NCI-H526 (cell line): ENCODE measurements around the gene KRT34.
"Not testable (repeated sequence)": the region's sequence is repeated elsewhere in the genome, so short reads cannot be mapped to it uniquely, and the experiment has no call there.

Experiments
- DNase-seq, 2 experiments: peaks; one replicate each; lab custom pipeline; 2025; lab: John Stamatoyannopoulos, UW

The KRT34 gene

GRCh38 chr17:41366070-41366469 is 16.0 kb downstream of the KRT34 start:
- DNase-seq = no peak

DNA sequence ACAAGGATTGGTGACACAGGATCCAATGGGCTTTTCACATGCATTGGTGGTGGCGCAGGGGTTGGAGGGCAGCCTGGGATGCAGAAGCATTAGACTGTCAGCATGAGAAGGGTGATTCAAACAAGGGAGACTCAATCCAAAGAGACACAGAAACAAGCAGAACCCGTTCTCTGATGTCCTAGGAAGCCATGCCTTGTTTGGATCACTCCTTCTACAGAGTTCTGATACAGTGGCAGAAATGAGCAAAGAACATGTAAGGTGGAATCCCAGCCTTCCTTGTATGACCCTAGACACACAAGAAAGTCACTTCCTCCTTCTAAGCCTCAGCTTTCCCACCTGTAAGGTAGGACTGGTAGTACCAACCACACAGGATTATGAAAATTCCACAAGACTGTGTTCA is 18.2 kb downstream of the KRT34 start:
- no peak for DNase-seq

- DNase-seq = no peak
Observed at GRCh38 chr17:41360296-41360995, 21.7 kb downstream of the KRT34 start.

- DNase-seq = no peak
Observed at GRCh38 chr17:41354536-41354935, 27.6 kb downstream of the KRT34 start.

GRCh38 chr17:41352597-41353366 is 29.3 kb downstream of the KRT34 start:
- DNase-seq = no peak

GRCh38 chr17:41351177-41351576 is 30.9 kb downstream of the KRT34 start:
- DNase-seq = no peak

DNA sequence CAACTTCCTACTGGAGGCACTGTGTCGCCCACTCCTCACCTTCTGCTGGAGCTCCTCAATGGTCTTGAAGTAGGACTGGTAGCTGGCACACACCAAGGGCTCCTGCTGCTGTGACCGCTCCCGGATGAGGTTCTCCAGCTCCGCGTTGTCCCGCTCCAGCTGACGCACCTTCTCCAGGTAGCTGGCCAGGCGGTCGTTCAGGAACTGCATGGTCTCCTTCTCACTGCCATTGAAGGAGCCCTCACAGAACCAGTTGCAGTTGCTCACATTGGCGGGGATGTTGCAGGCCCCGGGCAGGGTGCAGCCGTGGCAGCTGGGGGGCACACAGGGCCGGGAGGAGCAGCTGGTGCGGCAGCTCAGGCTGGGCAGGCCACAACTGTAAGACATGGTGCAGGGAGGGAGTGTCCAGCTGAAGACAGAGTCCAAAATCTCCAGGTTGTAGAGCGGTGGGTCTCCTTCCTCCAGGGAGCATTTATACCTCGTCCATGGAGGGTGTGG is 31.7 kb downstream of the KRT34 start, which contains the start of gene KRT33A:
KRT33A (minus strand) TSS at position 448 of the 498 bp plus-strand sequence; CDS start at position 387, 61 bp downstream.
- DNase-seq = peak in 1 of 2 experiments; percentile 58

DNA sequence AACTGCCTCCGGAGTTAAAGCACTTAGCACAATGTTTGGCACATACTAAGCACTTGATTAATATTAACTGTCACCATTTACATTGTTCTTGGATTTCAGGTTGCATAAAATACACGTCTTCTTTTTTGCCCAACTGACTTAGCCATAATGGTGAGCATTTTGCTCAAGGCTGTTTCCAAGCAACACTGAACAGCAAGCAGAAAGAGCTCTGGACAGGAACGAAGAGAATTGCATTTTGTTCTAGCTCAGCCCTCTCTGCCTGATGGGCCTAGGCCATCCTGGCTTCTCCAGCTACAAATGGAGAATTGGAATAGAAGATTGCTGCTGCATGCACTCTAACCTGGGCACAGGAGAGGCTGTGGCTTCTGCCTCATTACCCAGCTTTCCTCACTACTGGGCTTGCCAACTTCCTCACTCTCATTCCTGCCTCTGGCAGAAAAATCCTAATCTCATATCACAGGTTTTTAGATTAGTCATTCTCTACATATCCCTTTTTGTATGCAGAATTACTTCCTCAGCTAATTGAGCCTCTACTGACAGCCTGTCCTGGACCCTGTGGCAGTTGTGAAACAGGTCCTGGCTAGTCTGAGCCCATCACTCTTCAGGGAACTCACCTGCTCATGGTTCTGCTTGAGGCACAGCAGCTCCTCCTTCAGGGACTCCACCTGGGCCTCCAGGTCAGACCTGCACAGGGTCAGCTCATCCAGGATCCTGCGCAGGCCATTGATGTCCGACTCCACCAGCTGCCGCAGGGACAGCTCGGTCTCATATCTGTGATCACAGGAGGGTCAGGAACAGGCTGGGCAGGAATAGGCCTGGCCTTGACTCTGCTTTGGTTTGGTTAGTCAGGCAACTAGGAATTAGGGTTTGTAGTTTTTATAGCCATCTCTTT is 34.0 kb downstream of the KRT34 start:
- DNase-seq = no peak

- not testable (repeated sequence) for DNase-seq
Observed at GRCh38 chr17:41346421-41346820, 35.7 kb downstream of the KRT34 start.

- no peak for DNase-seq
Observed at GRCh38 chr17:41345992-41346391, 36.1 kb downstream of the KRT34 start.

DNA sequence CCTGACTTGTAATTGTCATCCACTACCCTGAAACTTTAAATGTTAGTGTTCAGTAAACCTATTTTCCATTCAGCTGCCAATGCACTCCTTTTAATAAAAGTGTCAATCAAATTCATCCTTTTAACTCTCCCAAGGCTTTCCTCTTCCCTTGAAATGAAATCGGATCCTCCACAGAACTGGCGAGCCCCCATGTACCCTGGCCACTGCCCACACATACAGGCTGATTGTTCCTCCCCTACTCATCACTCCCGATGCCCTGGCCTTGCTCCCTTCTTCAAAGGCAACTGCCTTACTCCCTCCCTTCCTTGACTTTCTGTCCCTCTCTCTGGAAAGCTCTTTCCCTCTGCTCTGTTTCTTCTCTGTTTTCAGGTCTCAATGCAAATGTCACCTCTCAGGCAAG is 39.1 kb downstream of the KRT34 start:
- no peak for DNase-seq

DNA sequence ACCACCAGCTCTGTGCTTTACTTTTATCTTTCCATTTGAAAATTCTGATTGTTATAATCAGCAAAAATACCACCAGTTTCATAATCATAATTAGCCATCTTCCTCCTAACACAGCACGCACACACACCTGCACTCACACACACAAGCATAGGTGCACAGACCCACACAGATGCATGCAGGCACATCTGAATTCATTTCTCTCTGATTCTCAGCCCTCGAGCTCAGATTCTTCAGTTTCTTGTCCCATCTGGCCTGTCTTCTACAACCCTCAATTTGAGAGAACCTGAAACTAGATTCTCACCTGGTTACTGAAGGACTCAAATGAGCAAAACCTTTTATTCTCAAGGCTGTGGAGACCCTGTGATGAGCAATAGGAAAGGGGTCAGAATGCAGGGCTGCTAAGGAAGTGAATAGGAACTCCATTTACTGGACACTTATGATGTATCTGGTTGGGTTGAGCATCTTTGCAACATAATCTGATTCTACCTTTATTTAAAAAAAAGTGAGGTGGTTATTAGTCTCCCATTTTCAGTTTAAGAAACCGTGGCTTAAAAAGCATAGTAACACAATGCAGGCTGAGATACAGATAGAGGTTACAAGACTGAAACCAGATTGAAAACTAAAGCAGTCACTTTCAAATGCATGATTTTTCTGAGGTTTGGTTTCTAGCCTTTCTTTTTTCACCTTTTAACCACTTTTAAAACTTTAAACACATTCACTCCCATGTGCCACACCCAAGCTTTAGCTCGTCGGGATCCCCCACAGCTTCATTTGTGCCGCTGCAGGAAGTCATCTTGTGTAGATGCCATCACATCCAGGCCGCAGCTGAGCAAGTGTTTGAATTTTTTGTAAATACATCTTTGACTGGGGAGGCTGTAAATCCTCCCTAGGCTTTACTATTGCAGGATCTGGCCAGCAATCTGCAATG is 40.9 kb downstream of the KRT34 start:
- DNase-seq = no peak

DNA sequence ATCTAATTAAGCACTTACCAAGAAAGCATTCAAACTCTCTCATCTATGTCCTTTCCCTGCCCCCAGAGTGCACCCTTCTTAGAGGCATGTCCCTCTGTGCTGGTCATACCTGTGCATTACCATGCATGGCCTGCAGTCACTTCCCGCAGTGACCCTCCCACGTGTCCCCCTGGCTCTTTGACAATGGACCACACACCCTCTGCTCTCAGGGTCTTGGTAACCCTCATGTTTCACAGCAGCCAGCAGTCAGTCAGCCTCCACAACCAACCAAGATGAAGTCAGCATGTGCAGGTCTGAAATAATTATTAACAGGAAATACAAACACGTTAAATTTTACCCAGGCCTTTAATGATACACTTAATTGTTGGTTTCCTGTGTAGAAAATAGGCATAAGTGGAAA is 41.6 kb downstream of the KRT34 start:
- DNase-seq = no peak

DNA sequence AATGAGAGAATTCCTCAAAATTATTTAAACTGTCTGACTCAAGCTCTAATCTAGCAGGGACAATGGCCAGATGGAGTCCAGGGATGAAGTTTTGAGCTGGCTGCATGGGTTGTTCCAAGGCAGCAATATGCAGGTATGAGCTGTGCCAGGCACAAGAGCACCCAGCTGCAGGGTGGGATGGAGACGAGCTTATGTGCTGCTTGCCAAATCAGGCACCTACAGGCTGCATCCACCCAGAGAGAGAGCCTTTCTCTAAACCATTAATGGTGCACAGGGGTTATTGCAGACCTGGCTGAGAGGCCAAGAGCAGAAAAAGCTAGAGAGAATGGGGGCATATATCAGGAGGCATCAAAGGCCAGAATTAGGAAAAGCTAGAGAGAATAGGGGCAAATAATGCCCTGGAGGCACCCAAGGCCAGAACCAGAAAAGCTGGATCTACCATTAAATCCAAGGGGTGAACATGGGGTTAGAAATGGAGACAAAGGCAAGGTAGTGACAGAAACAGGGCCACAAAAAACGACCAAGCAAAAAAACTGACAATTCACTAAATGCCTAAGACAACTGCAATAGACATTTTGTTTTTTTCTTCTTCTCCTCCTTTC is 42.4 kb downstream of the KRT34 start:
- DNase-seq = no peak

DNA sequence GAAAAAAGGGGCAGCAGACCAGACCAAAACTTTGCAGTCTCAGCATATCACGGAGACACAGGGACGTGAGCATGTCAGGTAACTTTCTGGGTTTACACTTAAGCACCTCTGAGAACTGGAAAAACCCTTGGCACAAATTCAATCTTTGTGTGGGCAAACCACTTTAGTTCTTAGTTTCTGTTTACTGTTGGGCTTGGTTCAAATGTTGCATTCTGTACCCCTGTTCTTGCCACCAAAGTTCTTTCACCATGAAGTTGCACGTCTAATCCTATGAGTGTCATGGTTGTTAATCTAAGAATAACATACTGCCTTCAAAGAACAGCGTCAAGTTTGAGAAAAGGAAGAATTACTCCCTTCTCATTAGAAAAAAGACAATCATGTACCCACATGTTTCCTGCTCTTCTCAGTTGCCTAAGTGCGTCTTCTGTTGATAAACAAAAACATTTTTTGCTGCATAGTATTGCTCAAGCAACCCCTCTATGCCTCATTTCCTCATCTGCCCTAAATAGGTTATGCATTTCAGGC is 43.1 kb downstream of the KRT34 start:
- DNase-seq = no peak

DNA sequence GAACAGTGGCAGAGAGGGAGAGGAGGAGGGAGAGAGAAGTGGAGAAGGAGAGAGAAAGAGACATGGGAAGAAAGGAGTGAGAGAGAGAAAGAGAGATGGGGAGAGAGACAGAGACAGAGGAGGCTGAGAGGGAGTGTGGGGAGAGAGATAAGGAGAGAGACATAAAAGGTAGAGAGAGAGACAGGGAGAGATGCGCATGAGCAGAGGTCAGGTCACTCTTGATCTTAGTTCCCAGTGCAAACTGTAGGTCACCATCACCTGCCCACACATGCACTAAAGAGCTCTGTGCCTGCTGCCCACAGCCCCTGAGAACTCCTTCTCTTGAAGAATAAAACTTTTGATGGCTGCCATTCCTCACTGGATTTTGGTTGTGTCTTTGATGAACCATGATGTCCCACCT is 46.4 kb downstream of the KRT34 start:
- DNase-seq = no peak

DNA sequence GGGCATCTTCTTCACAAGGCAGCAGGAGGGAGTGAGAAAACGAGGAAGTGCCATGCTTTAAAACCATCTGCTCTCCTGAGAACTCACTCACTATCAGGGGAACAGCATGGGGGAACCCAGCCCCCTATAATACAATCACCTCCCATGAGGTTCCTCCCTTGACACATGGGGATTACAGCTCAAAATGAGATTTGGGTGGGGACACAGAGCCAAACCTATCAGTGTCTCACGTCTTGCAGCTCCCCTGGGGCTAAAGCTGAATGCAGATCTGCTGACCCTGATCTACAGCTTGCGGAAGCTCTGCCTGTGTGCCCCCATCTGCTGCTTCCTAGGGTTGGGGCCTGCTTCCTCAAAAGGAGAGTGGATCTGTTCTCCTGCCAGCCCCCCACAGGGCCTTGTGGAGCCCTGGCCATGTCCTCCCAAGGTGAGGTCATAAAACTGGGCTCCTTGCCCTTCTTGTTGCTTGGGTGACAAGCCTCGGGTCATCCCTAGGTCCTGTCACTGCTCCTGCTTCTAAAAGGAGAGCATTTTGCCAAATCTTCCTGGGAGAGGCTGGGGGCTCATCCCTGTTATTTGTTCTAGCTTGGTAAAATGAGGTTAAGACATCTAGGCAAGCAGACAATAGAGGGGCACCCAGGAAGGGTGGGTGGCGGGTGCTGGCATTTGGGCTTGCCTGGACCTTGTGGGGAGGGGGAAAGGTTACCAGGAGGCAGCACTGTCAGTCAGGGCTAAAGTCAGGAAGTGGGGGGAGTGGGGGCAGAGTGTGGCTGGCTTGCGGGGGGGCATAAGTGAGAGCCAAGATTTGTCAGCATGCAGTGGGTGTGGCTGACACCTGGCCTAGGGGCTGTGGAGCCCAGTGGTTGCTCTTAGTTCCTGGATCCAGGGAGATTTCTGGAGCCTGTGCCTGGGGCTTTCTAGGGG is 47.5 kb downstream of the KRT34 start:
- DNase-seq = no peak

DNA sequence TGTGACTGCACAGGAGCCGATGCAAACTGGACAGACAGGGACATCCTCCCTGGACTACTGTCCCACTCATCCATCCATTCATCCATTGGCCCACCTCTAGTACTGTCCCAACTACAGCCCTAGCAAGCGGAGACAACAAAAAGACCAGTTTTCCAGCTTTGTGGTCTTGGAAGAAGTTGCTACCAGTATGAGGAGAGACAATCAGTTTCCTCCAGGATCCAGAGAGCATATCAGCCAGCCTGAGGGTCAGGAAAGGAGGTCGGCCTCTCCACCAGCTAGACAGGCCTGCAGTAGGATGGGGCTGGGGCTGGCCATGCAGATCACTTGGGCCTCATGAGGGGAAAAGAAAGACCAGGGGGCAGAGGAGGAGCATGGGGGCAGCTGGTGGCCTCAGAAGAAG is 48.3 kb downstream of the KRT34 start:
- no peak for DNase-seq

GRCh38 chr17:41333098-41333497 is 49.0 kb downstream of the KRT34 start:
- DNase-seq = no peak
